ENCODE data around the gene METTL8.

GRCh38 chr2:171405546-171405945 lies 28.2 kb downstream of the METTL8 start:
- TF ChIP-seq CTCF (conservative IDR thresholded peaks at IDR 0.05 in 1 of 2, IDR thresholded peaks at IDR 0.05 in 1 of 2; ENCODE audit: extremely low read depth in 1 of 2, insufficient read depth in 1 of 2, low read depth in 1 of 2, low read length in 2 of 2) (no peak), EZH2 (IDR thresholded peaks at IDR 0.05; ENCODE audit: borderline replicate concordance, low read length) (no peak)

Measured in mammary epithelial cell (primary cell).